Keratinocyte (primary cell): Measurements from ENCODE around the gene DLL4.

ENCODE experiments used
- CTCF ChIP-seq, 3 experiments: IDR thresholded peaks in 1 of 3; conservative IDR thresholded peaks in 1 of 3; optimal IDR thresholded peaks in 1 of 3; 2 replicates in 2 of 3; 3 replicates in 1 of 3; pipeline versions ENCODE3 to v1.5.1; 2011; ENCODE audit warnings: low read length in 3 of 3, mild to moderate bottlenecking in 3 of 3, moderate library complexity in 2 of 3, control low read depth in 1 of 3, inconsistent platforms in 1 of 3; ENCODE audit not compliant: insufficient read depth in 2 of 3; ENCODE audit errors: extremely low read depth in 1 of 3
- EZH2 ChIP-seq: IDR thresholded peaks from one replicate; pipeline ENCODE4 v1.6.1; 2012; ENCODE audit warnings: inconsistent platforms, mild to moderate bottlenecking, low read length, moderate library complexity

GRCh38 chr15:40904552-40905201, 24.5 kb upstream of the DLL4 start:
- TF ChIP-seq EZH2 (no peak), CTCF (optimal IDR thresholded peaks at IDR 0.05 in 1 of 3, IDR thresholded peaks at IDR 0.05 in 1 of 3, conservative IDR thresholded peaks at IDR 0.05 in 1 of 3; ENCODE audit: extremely low read depth in 1 of 3, insufficient read depth in 2 of 3, low read length in 3 of 3) (no peak)
